Keratinocyte (primary cell): Measurements from ENCODE around the gene LRBA. TPM values are rescaled to one million over a fixed set of nuclear protein-coding genes. Genes with fewer than 3 reads are reported as not detected.

Experiments
- DNase-seq: peaks from one replicate; pipeline ENCODE4 v3.0.0-alpha.2; 2011; ENCODE audit warnings: low read depth, missing footprints, low spot score
- FAIRE-seq: peaks from 2 replicates; lab custom pipeline; 2011; peaks lifted over from hg19 to GRCh38; lab: Jason Lieb, UNC
- H2AFZ ChIP-seq: 2 replicates; pipeline ENCODE4 v1.6.0; 2012; ENCODE audit warnings: low read length, control low read depth, inconsistent platforms; ENCODE audit not compliant: control insufficient read depth
- H3K27ac ChIP-seq: 2 replicates; pipeline ENCODE4 v1.5.1; 2011; ENCODE audit warnings: low read length; ENCODE audit not compliant: control insufficient read depth, insufficient read depth
- H3K27me3 ChIP-seq: 3 replicates; pipeline ENCODE4 v1.6.0; 2011; ENCODE audit warnings: low read length; ENCODE audit not compliant: control insufficient read depth, insufficient read depth; ENCODE audit errors: extremely low read depth
- H3K36me3 ChIP-seq, 2 experiments: 2 replicates in 1 of 2; 3 replicates in 1 of 2; pipeline ENCODE4 v1.5.1; 2011; ENCODE audit warnings: low read length in 2 of 2, mild to moderate bottlenecking in 1 of 2; ENCODE audit not compliant: control insufficient read depth in 2 of 2, insufficient read depth in 2 of 2; ENCODE audit errors: extremely low read depth in 1 of 2
- H3K4me1 ChIP-seq: 3 replicates; pipeline ENCODE4 v1.5.1; 2011; ENCODE audit warnings: low read length; ENCODE audit not compliant: control insufficient read depth, insufficient read depth; ENCODE audit errors: extremely low read depth
- H3K4me2 ChIP-seq: 3 replicates; pipeline ENCODE4 v1.6.0; 2011; ENCODE audit warnings: low read depth, low read length; ENCODE audit not compliant: control insufficient read depth, insufficient read depth; ENCODE audit errors: extremely low read depth
- H3K4me3 ChIP-seq, 3 experiments: fragments of 200-600 bp in 1 of 3; sonication (generic) in 1 of 3; 2 replicates in 2 of 3; 3 replicates in 1 of 3; pipeline ENCODE4 v1.5.1; 2011 to 2016; ENCODE audit warnings: low read length in 3 of 3, mild to moderate bottlenecking in 3 of 3, control low read depth in 2 of 3, inconsistent platforms in 1 of 3, low read depth in 1 of 3, mixed read lengths in 1 of 3, mixed run types in 1 of 3, moderate library complexity in 1 of 3; ENCODE audit not compliant: control insufficient read depth in 2 of 3, insufficient read depth in 2 of 3; ENCODE audit errors: extremely low read depth in 1 of 3
- H3K79me2 ChIP-seq: 2 replicates; pipeline ENCODE4 v1.6.0; 2012; ENCODE audit warnings: low read length; ENCODE audit not compliant: control insufficient read depth, insufficient read depth
- H3K9ac ChIP-seq: 3 replicates; pipeline ENCODE4 v1.6.0; 2011; ENCODE audit warnings: low read length; ENCODE audit not compliant: control insufficient read depth, insufficient read depth; ENCODE audit errors: extremely low read depth
- H3K9me1 ChIP-seq: 3 replicates; pipeline ENCODE4 v1.6.0; 2011; ENCODE audit warnings: low read length; ENCODE audit not compliant: control insufficient read depth, insufficient read depth; ENCODE audit errors: extremely low read depth
- H3K9me3 ChIP-seq: 2 replicates; pipeline ENCODE4 v1.5.1; 2012; ENCODE audit warnings: low read depth, low read length; ENCODE audit not compliant: control insufficient read depth
- H4K20me1 ChIP-seq: 3 replicates; pipeline ENCODE4 v1.6.0; 2011; ENCODE audit warnings: low read length; ENCODE audit not compliant: control insufficient read depth, insufficient read depth; ENCODE audit errors: extremely low read depth
- EZH2 ChIP-seq: IDR thresholded peaks from one replicate; pipeline ENCODE4 v1.6.1; 2012; ENCODE audit warnings: inconsistent platforms, mild to moderate bottlenecking, low read length, moderate library complexity
- dilution Hi-C: fragments of 300-500 bp; cut with MboI; formaldehyde crosslinking; loops from one replicate; pipeline ENCODE4 v1.7.0; 2020; ENCODE audit warnings: low sequenced_read_pairs; ENCODE audit not compliant: extremely low pct_ligation_motif_present
- polyA plus RNA-seq, 5 experiments: library from polyadenylated mRNA; depleted of rRNA in 3 of 5; stranded (reverse) in 3 of 5; stranded (forward) in 1 of 5; unstranded in 1 of 5; fragments of >200 nt; gene quantifications; 1 replicate in 1 of 5; 2 replicates in 3 of 5; 3 replicates in 1 of 5; pipeline versions ENCODE4 v1.2.1 to v1.2.3, GENCODE V29; 2011 to 2012; ENCODE audit warnings: missing spikeins in 2 of 5, low read depth in 1 of 5, low replicate concordance in 1 of 5
- TF ChIP-seq, protein P1 (sequence below), 3 experiments: IDR thresholded peaks in 1 of 3; conservative IDR thresholded peaks in 1 of 3; optimal IDR thresholded peaks in 1 of 3; 2 replicates in 2 of 3; 3 replicates in 1 of 3; pipeline versions ENCODE3 to v1.5.1; 2011; ENCODE audit warnings: low read length in 3 of 3, mild to moderate bottlenecking in 3 of 3, moderate library complexity in 2 of 3, control low read depth in 1 of 3, inconsistent platforms in 1 of 3; ENCODE audit not compliant: insufficient read depth in 2 of 3; ENCODE audit errors: extremely low read depth in 1 of 3

Gene LRBA
- polyA plus RNA-seq, 1 donor (not counting 4 experiments of a cell fraction or from before 2014, with no cell fraction given), result 35.6 TPM

DNA sequence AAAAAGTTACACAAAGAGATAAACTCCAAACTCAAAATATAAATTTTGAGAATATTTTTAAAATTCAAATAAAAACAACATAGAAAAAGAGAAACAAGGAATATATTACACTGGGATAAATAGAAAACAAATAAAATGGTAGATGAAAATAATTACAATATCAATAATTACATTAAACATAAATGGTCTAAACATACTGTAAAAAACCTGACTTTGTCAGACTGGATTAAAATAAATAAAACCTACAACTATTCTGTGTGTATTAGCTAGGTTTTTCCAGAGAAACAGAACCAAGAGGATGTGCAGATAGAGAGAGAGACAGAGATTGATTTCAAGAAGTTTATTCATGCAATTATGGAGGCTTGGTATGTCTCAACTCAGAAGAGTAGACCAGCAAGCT, 126.5 kb downstream of the LRBA start:
- Histone ChIP-seq H3K27ac (no peak overlapping the region), H2AFZ (no peak overlapping the region), H3K9me1 (no peaks in the 10 kb centered on the region), H3K4me1 (peaks cover 6% of the 10 kb centered on the region), H4K20me1 (no peaks in the 10 kb centered on the region), H3K4me2 (no peak overlapping the region), H3K79me2 (no peaks in the 10 kb centered on the region), H3K36me3 (peaks cover 0 to 2% of the 10 kb centered on the region in 2 experiments), H3K4me3 (no peak overlapping the region), H3K27me3 (no peaks in the 10 kb centered on the region), H3K9me3 (no peaks in the 10 kb centered on the region), H3K9ac (no peak overlapping the region)
- no peak for DNase-seq
- TF ChIP-seq, protein P1, sequence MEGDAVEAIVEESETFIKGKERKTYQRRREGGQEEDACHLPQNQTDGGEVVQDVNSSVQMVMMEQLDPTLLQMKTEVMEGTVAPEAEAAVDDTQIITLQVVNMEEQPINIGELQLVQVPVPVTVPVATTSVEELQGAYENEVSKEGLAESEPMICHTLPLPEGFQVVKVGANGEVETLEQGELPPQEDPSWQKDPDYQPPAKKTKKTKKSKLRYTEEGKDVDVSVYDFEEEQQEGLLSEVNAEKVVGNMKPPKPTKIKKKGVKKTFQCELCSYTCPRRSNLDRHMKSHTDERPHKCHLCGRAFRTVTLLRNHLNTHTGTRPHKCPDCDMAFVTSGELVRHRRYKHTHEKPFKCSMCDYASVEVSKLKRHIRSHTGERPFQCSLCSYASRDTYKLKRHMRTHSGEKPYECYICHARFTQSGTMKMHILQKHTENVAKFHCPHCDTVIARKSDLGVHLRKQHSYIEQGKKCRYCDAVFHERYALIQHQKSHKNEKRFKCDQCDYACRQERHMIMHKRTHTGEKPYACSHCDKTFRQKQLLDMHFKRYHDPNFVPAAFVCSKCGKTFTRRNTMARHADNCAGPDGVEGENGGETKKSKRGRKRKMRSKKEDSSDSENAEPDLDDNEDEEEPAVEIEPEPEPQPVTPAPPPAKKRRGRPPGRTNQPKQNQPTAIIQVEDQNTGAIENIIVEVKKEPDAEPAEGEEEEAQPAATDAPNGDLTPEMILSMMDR (optimal IDR thresholded peaks at IDR 0.05 in 1 of 3, IDR thresholded peaks at IDR 0.05 in 1 of 3, conservative IDR thresholded peaks at IDR 0.05 in 1 of 3; ENCODE audit: extremely low read depth in 1 of 3, insufficient read depth in 2 of 3, low read length in 3 of 3), result no peak
- TF ChIP-seq EZH2, result no peak
- dilution Hi-C loops, result no loop called here
- no peak for FAIRE-seq

DNA sequence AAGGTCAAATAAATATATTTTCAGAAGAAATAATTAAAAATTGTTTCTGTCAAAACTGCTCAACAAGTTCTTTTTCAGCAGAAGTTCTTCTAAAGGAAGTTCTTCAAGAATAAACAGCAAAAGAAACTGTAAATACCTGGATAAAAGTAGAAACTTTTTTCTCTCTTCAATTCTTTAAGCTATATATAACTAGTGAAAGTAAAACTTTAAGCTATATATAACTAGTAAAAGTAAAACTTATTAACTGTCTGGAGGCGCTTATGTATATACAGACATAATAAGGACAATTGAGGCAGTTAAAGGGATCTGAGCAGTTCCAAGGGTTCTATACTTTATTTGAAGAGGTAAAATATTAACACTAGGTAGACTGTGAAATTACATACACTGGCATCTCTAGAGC, 126.9 kb downstream of the LRBA start:
- TF ChIP-seq, protein P1 (optimal IDR thresholded peaks at IDR 0.05 in 1 of 3, IDR thresholded peaks at IDR 0.05 in 1 of 3, conservative IDR thresholded peaks at IDR 0.05 in 1 of 3; ENCODE audit: extremely low read depth in 1 of 3, insufficient read depth in 2 of 3, low read length in 3 of 3), result no peak
- no peak for TF ChIP-seq EZH2
- H4K20me1 ChIP-seq, result no peaks in the 10 kb centered on the region
- H3K27ac ChIP-seq, result no peak overlapping the region
- no peak overlapping the region for H3K4me3 ChIP-seq
- H2AFZ ChIP-seq, result no peak overlapping the region
- FAIRE-seq, result no peak
- dilution Hi-C loops, result no loop called here
- H3K79me2 ChIP-seq, result no peaks in the 10 kb centered on the region
- no peak for DNase-seq
- peaks cover 6% of the 10 kb centered on the region for H3K4me1 ChIP-seq
- no peak overlapping the region for H3K9ac ChIP-seq
- H3K36me3 ChIP-seq, result peaks cover 0 to 2% of the 10 kb centered on the region in 2 experiments
- no peaks in the 10 kb centered on the region for H3K27me3 ChIP-seq
- no peaks in the 10 kb centered on the region for H3K9me1 ChIP-seq
- no peak overlapping the region for H3K4me2 ChIP-seq
- no peaks in the 10 kb centered on the region for H3K9me3 ChIP-seq
